Skeletal muscle tissue (tissue), 4 donors: Measurements from ENCODE around the gene FAM110C. TPM values are rescaled to one million over a fixed set of nuclear protein-coding genes. Genes with fewer than 3 reads are reported as not detected.

Experiments used
- H3K27ac ChIP-seq: one replicate; pipeline ENCODE4 v1.7.0; 2013; ENCODE audit warnings: mild to moderate bottlenecking, low read depth, low read length, inconsistent platforms
- H3K27me3 ChIP-seq, 3 donors: one replicate each; pipeline ENCODE4 v1.7.0; 2013; ENCODE audit warnings: low read length in 3 of 3; ENCODE audit not compliant: control insufficient read depth in 3 of 3, insufficient read depth in 3 of 3
- H3K36me3 ChIP-seq, 3 donors: one replicate each; pipeline ENCODE4 v1.7.0; 2013; ENCODE audit warnings: low read length in 3 of 3; ENCODE audit not compliant: control insufficient read depth in 3 of 3, insufficient read depth in 3 of 3
- H3K4me1 ChIP-seq, 3 donors: one replicate each; pipeline ENCODE4 v1.7.0; 2013; ENCODE audit warnings: low read length in 3 of 3, mild to moderate bottlenecking in 3 of 3; ENCODE audit not compliant: control insufficient read depth in 3 of 3, insufficient read depth in 3 of 3
- H3K4me3 ChIP-seq, 3 donors: one replicate each; pipeline ENCODE4 v1.7.0; 2013; ENCODE audit warnings: low read length in 3 of 3
- H3K9ac ChIP-seq, 3 donors: one replicate each; pipeline ENCODE4 v1.7.0; 2013; ENCODE audit warnings: low read length in 3 of 3, mild to moderate bottlenecking in 3 of 3, moderate library complexity in 2 of 3, low read depth in 1 of 3
- H3K9me3 ChIP-seq, 3 donors: one replicate each; pipeline ENCODE4 v1.7.0; 2013; ENCODE audit warnings: low read length in 3 of 3; ENCODE audit not compliant: control insufficient read depth in 3 of 3
- total RNA-seq: library from RNA; depleted of rRNA; stranded (reverse); fragments of >200 nt; gene quantifications from one replicate; pipeline ENCODE4 v1.2.3, GENCODE V29; 2014
- donor health status: Osteomylitis.

The FAM110C gene, protein sequence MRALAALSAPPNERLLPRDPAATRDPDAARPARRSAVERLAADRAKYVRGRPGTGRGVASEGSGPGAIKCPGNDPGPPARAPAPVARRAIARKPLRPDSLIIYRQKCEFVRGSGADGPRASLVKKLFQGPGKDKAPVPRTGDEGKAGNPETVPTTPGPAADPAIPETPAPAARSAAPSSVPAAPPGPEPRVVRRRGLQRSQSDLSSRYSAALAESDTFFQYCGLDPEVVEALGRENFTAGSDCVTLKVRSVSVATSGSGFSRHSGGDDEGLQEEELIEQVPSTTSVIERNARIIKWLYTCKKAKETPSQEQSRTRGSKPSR
- under 0.01 TPM for total RNA-seq

DNA sequence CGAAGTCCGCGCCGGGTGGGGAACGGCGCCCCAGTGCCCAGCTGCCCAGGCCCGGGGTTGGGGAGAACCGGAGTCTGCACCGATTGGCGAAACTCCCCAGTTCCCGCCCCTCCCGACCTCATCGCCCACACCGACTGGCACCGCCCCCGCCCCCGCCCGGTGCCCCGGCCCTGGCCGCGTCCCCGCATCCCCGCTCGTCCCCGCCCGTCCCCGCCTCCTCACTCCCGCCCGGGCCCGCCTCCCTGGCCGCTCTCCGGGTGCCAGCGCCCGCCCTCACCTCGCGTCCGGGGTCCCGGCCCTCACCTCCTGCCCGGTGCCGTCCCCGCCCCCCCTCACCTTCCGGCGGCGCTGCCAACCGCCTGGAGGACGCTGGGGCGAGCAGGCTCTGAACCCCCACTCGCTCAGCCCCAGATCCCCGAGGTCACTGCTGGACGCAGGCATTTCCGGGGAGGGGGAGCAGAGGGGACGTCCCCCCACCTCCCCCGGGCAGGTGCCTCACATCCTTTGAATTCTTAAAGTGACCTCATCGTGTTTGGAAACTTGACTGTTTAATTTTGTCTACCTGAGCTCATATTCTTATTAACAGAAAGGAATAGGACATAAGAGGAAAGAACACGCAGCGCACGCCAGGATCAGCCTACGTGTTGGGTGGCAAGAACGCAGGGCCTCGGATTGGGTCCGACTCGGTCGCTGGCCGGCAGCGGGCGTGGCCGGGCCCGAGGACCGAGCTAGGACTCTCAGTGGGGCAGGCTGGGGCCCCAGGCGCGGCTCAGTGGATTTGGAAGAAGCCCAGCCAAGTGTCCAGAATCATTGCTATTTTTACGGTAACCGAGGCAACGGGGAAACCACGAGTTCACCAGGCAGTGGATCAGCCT is at the start of gene FAM110C:
Gene FAM110C (minus strand): TSS at position 35 of the 875 bp plus-strand sequence. CDS start 120 bp downstream, outside the sequence.
- no peak within 1 kb of the TSS for H3K27ac ChIP-seq
- peak within 1 kb of the TSS; percentile 22 to 51 (median 27) for H3K4me3 ChIP-seq
- peaks cover 31 to 38% (median 32%) of the 10 kb centered on the region in 3 donors for H3K27me3 ChIP-seq
- no peaks in the 10 kb centered on the region for H3K36me3 ChIP-seq
- peaks cover 7 to 9% (median 8%) of the 10 kb centered on the region in 3 donors for H3K4me1 ChIP-seq
- no peaks in the 10 kb centered on the region for H3K9me3 ChIP-seq
- no peak within 1 kb of the TSS for H3K9ac ChIP-seq

- Histone ChIP-seq H3K27me3 (no peaks in the 10 kb centered on the region), H3K36me3 (no peaks in the 10 kb centered on the region), H3K9ac (no peak overlapping the region), H3K4me3 (no peak overlapping the region), H3K27ac (no peak overlapping the region), H3K9me3 (no peaks in the 10 kb centered on the region), H3K4me1 (no peaks in the 10 kb centered on the region)
These were observed 46.0 kb upstream of the FAM110C start for GRCh38 chr2:92326-92725.

DNA sequence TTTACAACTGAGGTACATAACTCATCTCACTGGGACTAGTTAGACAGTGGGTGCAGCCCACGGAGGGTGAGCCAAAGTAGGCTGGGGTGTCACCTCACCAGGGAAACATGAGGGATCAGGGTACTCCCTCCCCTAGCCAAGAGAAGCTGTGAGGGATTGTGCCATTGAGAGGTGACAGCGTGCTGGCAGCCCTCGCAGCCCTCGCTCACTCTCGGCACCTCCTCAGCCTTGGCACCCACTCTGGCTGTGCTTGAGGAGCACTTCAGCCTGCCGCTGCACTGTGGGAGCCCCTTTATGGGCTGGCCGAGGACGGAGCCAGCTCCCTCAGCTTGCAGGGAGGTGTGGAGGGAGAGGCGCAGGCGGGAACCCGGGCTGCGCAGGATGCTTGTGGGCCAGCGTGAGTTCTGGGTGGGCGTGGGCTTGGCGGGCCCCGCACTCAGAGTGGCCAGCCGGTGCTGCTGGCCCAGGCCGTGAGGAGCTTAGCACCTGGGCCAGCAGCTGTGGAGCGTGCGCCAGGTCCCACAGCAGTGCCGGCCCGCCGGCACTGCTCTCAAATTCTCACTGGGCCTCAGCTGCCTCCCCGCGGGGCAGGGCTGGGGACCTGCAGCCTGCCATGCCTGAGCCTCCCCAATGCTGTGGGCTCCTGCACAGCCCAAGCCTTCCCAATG is 44.5 kb upstream of the FAM110C start:
- Histone ChIP-seq H3K4me3 (no peak overlapping the region), H3K27ac (no peak overlapping the region), H3K36me3 (no peaks in the 10 kb centered on the region), H3K4me1 (no peaks in the 10 kb centered on the region), H3K9ac (no peak overlapping the region), H3K27me3 (no peaks in the 10 kb centered on the region), H3K9me3 (no peaks in the 10 kb centered on the region)

DNA sequence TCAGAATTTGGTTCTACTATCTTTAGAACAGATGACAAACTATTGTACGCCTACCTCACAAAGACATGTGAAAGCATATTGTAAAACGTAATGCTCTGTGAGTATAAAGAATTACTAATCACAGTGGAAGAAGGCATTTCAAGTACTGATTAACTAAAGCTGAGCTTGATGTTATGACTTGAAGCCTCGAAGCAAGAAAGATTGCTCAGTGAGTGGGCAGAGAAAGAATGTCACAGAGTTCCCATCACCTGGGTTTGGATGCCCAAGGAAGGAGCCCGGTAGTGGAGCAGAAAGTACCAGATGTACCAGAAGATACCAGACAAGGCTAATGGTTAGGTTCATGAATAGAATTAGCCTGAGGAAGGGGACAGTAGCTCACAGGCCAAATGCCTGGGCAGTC is 39.5 kb upstream of the FAM110C start:
- Histone ChIP-seq H3K4me1 (no peaks in the 10 kb centered on the region), H3K27ac (no peak overlapping the region), H3K4me3 (no peak overlapping the region), H3K9ac (no peak overlapping the region), H3K36me3 (no peaks in the 10 kb centered on the region), H3K27me3 (no peaks in the 10 kb centered on the region), H3K9me3 (no peaks in the 10 kb centered on the region)

GRCh38 chr2:84121-84520 is 37.8 kb upstream of the FAM110C start:
- Histone ChIP-seq H3K27me3 (peaks cover 0 to 3% (median 0%) of the 10 kb centered on the region in 3 donors), H3K9me3 (no peaks in the 10 kb centered on the region), H3K9ac (no peak overlapping the region), H3K36me3 (no peaks in the 10 kb centered on the region), H3K4me1 (no peaks in the 10 kb centered on the region), H3K4me3 (no peak overlapping the region), H3K27ac (no peak overlapping the region)

DNA sequence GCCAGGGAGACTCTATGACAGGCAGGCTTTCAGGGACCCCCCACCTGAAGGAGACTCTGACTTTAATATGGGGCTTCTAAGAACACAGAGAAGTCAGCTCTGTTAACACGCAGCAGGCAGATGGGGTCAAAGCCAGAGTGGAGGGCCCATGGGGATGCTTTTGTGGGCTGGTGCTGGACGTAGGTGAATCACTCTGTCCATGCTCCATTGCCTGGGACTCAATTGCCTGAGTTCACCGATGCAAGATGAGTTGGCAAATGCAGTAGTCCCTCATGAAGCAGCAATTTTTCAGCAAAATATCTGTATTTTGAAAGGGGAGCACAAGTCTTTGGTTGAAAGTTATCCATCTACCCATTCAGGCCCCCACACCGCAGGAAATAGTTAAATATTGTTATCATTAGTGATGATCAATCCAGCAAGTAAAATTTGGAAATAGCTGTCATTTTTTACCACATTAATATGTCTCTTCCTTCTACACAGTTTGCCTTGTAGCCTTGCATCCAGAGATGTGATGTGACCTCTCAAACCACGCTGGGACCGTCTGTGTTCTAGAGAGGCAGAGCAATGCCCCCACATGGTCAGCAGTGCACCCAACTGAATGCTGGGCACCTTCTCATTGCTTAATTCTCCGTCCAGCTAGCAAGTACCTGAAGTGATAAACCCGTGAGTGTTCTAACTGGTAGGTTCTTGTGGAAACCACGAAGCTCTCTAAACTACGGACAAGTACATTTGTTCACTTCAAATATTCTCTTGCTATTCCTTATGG is 34.8 kb upstream of the FAM110C start:
- H3K4me1 ChIP-seq: no peaks in the 10 kb centered on the region
- H3K9ac ChIP-seq: no peak overlapping the region
- H3K4me3 ChIP-seq: no peak overlapping the region
- no peaks in the 10 kb centered on the region for H3K9me3 ChIP-seq
- no peaks in the 10 kb centered on the region for H3K36me3 ChIP-seq
- no peak overlapping the region for H3K27ac ChIP-seq
- peaks cover 0 to 3% (median 0%) of the 10 kb centered on the region in 3 donors for H3K27me3 ChIP-seq

- no peak overlapping the region for H3K27ac ChIP-seq
These were observed 34.1 kb upstream of the FAM110C start for GRCh38 chr2:80378-80777.

GRCh38 chr2:71309-72035 is 25.2 kb upstream of the FAM110C start:
- H3K27me3 ChIP-seq: no peaks in the 10 kb centered on the region
- H3K36me3 ChIP-seq: no peaks in the 10 kb centered on the region
- no peak overlapping the region for H3K9ac ChIP-seq
- H3K4me3 ChIP-seq: no peak overlapping the region
- no peaks in the 10 kb centered on the region for H3K4me1 ChIP-seq
- H3K9me3 ChIP-seq: peaks cover 0 to 2% (median 0%) of the 10 kb centered on the region in 3 donors
- H3K27ac ChIP-seq: no peak overlapping the region

More at GRCh38 chr2:80378-80777, 34.1 kb upstream of the FAM110C start:
- no peaks in the 10 kb centered on the region for H3K4me1 ChIP-seq
- H3K9ac ChIP-seq: no peak overlapping the region
- H3K9me3 ChIP-seq: no peaks in the 10 kb centered on the region
- no peaks in the 10 kb centered on the region for H3K36me3 ChIP-seq
- H3K27me3 ChIP-seq: peaks cover 0 to 3% (median 0%) of the 10 kb centered on the region in 3 donors
- H3K4me3 ChIP-seq: no peak overlapping the region
